22Rv1 (cell line): ENCODE results near the gene WFDC6.

Experiments
- H3K27ac ChIP-seq: fragments of 450-650 bp; 2 replicates; pipeline ENCODE4 v1.5.1; 2017
- ZFX ChIP-seq: fragments of 450-650 bp; IDR thresholded peaks from 2 replicates; pipeline ENCODE4 v1.6.1; 2017; ENCODE audit warnings: antibody characterized with exemption, borderline replicate concordance
- TF ChIP-seq, protein P1 (sequence below): fragments of 450-650 bp; IDR thresholded peaks from 2 replicates; pipeline ENCODE4 v1.5.1; 2017; ENCODE audit warnings: mild to moderate bottlenecking

The WFDC6 gene

DNA sequence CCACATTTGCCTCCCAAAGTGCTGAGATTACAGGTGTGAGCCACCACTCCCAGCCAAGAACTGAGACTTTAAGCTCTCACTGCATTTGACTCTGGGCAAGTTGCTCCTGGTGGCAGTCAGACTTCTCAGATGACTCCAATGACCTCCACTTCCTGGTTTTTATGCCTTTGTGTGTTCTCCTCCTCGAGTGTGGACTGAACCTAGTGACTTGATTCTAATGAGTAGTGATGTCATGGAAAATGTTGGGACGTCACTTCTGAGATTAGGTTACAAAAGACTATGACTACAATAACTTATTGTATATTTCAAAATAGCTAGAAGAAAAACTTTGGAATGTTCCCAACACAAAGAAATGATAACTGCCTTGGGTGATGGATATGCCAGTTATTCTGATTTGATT lies 35.9 kb downstream of the WFDC6 start:
- H3K27ac ChIP-seq = no peak overlapping the region
- TF ChIP-seq, protein P1, sequence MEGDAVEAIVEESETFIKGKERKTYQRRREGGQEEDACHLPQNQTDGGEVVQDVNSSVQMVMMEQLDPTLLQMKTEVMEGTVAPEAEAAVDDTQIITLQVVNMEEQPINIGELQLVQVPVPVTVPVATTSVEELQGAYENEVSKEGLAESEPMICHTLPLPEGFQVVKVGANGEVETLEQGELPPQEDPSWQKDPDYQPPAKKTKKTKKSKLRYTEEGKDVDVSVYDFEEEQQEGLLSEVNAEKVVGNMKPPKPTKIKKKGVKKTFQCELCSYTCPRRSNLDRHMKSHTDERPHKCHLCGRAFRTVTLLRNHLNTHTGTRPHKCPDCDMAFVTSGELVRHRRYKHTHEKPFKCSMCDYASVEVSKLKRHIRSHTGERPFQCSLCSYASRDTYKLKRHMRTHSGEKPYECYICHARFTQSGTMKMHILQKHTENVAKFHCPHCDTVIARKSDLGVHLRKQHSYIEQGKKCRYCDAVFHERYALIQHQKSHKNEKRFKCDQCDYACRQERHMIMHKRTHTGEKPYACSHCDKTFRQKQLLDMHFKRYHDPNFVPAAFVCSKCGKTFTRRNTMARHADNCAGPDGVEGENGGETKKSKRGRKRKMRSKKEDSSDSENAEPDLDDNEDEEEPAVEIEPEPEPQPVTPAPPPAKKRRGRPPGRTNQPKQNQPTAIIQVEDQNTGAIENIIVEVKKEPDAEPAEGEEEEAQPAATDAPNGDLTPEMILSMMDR = no peak
- TF ChIP-seq ZFX = no peak

DNA sequence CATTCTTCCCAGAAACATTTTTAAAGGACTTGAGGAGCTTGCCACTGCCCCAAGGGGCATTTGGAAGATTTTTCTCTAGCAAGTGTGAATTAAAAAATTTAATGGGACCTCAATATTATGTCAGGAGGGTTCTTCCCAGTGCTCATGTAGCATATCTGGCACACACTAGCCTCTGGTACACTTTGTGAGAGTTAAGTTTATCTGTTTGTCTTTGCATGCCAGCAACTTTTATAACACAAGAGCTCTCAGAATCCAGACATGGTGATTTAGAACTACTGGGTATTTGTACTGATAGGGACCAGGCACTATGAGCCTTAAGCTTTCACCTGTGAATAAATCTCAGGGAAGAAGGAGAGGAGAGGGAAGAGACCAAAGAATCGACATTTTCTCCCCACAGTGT lies 36.7 kb downstream of the WFDC6 start:
- TF ChIP-seq, protein P1 = no peak
- TF ChIP-seq ZFX = no peak

DNA sequence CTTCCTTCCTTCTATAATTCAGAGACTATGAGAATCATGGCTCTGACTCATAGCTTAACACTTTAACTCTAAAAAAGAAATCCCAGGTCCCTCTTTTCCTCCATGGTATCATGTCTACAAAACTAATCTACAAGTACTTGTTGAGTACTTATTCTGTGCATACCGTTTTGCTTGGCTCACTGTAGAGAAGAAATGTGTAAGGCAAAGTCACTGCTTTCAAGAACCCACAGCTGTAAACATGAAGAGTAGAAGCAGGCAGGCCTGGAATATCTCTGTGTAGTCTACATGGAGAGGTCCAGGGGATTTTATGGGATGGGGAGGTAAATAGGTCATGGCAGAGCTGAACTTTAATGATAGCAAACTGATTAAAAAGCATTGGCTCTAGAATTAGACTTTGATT lies 37.7 kb downstream of the WFDC6 start:
- TF ChIP-seq, protein P1 = no peak
- no peak for TF ChIP-seq ZFX
- no peak overlapping the region for H3K27ac ChIP-seq

More for the DNA sequence above, 36.7 kb downstream of the WFDC6 start:
- H3K27ac ChIP-seq = no peak overlapping the region

DNA sequence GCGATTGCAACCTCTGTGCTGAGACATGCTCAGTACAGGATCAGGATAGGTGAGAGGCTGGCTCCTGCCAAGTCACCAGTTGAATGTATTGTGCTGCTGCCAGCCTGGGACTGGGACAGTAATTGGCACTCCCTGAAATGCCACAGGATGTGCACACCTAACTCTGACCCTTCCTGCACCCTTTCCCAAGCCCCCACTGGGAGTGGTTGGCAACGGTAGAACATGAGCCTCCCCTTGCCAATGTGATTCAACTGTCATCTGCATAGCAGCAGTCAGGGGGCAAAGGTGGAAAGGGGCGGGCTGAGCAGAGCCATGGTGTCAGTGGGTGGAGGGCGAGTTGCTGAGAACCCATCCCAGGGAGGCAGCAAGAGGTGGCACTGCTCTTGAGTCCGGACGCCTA lies 39.3 kb downstream of the WFDC6 start:
- no peak overlapping the region for H3K27ac ChIP-seq
- TF ChIP-seq ZFX = no peak
- TF ChIP-seq, protein P1 = no peak

DNA sequence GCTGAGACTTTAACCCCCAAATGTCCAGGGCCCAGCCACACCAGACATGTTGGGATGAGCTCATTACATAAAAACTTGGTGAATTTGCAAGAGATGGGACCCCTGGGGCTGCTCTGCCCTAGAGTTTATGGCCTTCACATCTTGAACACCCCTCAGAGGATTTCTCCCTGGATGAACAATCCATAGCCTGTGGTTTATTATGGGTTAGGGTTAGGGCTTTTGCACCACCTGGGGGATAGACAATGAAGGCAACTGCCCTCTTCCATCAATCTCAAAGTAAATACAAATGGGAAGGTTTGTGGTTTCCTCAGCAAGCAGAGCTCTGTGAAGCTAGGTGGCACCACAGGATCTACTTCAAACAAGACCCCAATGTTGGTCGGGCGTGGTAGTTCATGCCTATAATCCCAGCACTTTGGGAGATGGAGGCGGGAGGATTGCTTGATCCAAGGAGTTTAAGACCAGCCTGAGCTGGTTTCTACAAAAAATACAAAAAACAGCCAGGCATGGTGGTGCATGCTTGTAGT lies 41.2 kb downstream of the WFDC6 start:
- TF ChIP-seq, protein P1 = no peak
- TF ChIP-seq ZFX = no peak
- H3K27ac ChIP-seq = no peak overlapping the region

DNA sequence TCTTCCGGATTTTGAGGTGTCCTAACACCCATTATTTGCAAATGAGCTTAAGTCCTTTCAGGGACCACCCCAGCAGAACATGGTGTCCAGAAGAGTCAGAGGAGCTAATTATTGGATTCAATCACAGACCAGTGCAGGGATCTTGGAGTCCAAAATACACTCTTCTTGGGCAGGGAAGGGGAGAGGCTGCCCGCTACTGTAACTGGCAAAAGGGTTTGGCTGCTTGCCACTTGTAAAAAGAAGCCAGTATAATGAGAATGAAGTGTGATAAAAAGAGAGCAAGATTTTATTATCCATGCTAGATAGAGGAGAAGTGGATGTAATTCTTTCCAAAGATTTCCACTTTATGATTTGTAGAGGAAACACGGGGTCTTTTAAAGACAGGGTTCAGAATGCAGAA lies 43.1 kb downstream of the WFDC6 start:
- no peak for TF ChIP-seq ZFX
- TF ChIP-seq, protein P1 = no peak
- H3K27ac ChIP-seq = no peak overlapping the region

DNA sequence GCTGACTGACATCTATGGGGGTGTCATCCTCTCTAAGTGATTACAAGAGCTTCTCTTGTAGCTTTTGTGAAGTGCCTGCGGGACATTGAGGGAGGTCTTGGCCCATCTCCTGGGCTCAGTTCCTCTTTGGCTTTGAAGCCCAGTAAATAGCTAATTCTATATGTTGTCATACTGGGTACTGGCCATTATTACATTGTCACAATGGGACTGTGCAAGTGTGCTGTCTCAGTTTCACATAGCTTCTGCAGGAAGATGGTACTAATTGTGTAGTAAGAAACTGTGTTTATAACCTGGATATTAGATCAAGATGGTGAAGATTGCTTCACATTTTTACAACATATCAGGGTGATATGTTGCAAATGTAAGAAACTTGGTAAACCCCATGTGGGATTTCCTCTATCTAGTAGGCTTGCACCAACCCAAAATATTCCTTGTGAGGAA lies 43.8 kb downstream of the WFDC6 start:
- H3K27ac ChIP-seq = no peak overlapping the region
- TF ChIP-seq, protein P1 = no peak
- TF ChIP-seq ZFX = no peak
